H9 (cell line): Measurements from ENCODE around the gene MLIP. TPM values are rescaled to one million over a fixed set of nuclear protein-coding genes. Genes with fewer than 3 reads are reported as not detected.

Experiments
- DNase-seq: peaks from one replicate; pipeline ENCODE4 v3.0.0-alpha.2; 2017
- H2AFZ ChIP-seq: one replicate; pipeline ENCODE4 v1.6.1; 2013; ENCODE audit warnings: mild to moderate bottlenecking, low read length, control low read depth, moderate library complexity
- H2AK5ac ChIP-seq: 2 replicates; pipeline ENCODE4 v1.6.1; 2013; ENCODE audit warnings: low read length, control low read depth, mixed read lengths; ENCODE audit not compliant: insufficient read length
- H2BK120ac ChIP-seq: one replicate; pipeline ENCODE4 v1.6.1; 2013; ENCODE audit warnings: low read depth, mild to moderate bottlenecking, low read length, control low read depth, inconsistent platforms; ENCODE audit not compliant: poor library complexity, severe bottlenecking
- H2BK12ac ChIP-seq: 2 replicates; pipeline ENCODE4 v1.6.1; 2013; ENCODE audit warnings: low read length, control low read depth, mixed read lengths, low read depth; ENCODE audit not compliant: insufficient read length
- H2BK15ac ChIP-seq: 2 replicates; pipeline ENCODE4 v1.6.1; 2013; ENCODE audit warnings: low read depth, low read length, control low read depth
- H2BK20ac ChIP-seq: one replicate; pipeline ENCODE4 v1.6.1; 2013; ENCODE audit warnings: low read depth, mild to moderate bottlenecking, low read length, control low read depth, inconsistent platforms; ENCODE audit not compliant: poor library complexity, severe bottlenecking
- H2BK5ac ChIP-seq: 2 replicates; pipeline ENCODE4 v1.6.1; 2013; ENCODE audit warnings: low read length, control low read depth, mixed read lengths; ENCODE audit not compliant: insufficient read length
- H3K14ac ChIP-seq: 2 replicates; pipeline ENCODE4 v1.6.1; 2013; ENCODE audit warnings: low read length, control low read depth; ENCODE audit not compliant: insufficient read depth
- H3K18ac ChIP-seq: 2 replicates; pipeline ENCODE4 v1.6.1; 2013; ENCODE audit warnings: low read depth, mild to moderate bottlenecking, mixed read lengths, low read length, control low read depth; ENCODE audit not compliant: insufficient read length
- H3K23ac ChIP-seq: 2 replicates; pipeline ENCODE4 v1.6.1; 2013; ENCODE audit warnings: low read length, control low read depth, mixed read lengths, low read depth; ENCODE audit not compliant: insufficient read length
- H3K23me2 ChIP-seq: 2 replicates; pipeline ENCODE4 v1.6.1; 2013; ENCODE audit warnings: low read depth, mild to moderate bottlenecking, mixed read lengths, low read length, control low read depth; ENCODE audit not compliant: insufficient read length, poor library complexity, severe bottlenecking
- H3K27ac ChIP-seq: 2 replicates; pipeline ENCODE4 v1.5.1; 2013; ENCODE audit warnings: low read length, control low read depth, mixed read lengths, low read depth; ENCODE audit not compliant: insufficient read length
- H3K27me3 ChIP-seq: 2 replicates; pipeline ENCODE4 v1.6.1; 2013; ENCODE audit warnings: low read length, control low read depth, inconsistent platforms; ENCODE audit not compliant: insufficient read depth
- H3K4ac ChIP-seq: 2 replicates; pipeline ENCODE4 v1.6.1; 2013; ENCODE audit warnings: low read depth, mild to moderate bottlenecking, control low read depth, inconsistent platforms, low read length, moderate library complexity
- H3K4me1 ChIP-seq: 2 replicates; pipeline ENCODE4 v1.6.1; 2013; ENCODE audit warnings: low read length, control low read depth, inconsistent platforms; ENCODE audit not compliant: insufficient read depth
- H3K4me2 ChIP-seq: 2 replicates; pipeline ENCODE4 v1.6.1; 2013; ENCODE audit warnings: low read length, control low read depth, mixed read lengths; ENCODE audit not compliant: insufficient read length, insufficient read depth
- H3K56ac ChIP-seq: 2 replicates; pipeline ENCODE4 v1.6.1; 2013; ENCODE audit warnings: low read depth, mild to moderate bottlenecking, mixed read lengths, low read length, control low read depth; ENCODE audit not compliant: insufficient read length
- H3K79me1 ChIP-seq: 2 replicates; pipeline ENCODE4 v1.6.1; 2013; ENCODE audit warnings: low read depth, mild to moderate bottlenecking, moderate library complexity, low read length, control low read depth, inconsistent platforms; ENCODE audit not compliant: insufficient read depth, poor library complexity, severe bottlenecking
- H3K79me2 ChIP-seq: 2 replicates; pipeline ENCODE4 v1.6.1; 2013; ENCODE audit warnings: low read length, control low read depth, inconsistent platforms; ENCODE audit not compliant: insufficient read depth
- H3K9ac ChIP-seq: 2 replicates; pipeline ENCODE4 v1.6.1; 2013; ENCODE audit warnings: low read length, control low read depth, mixed read lengths; ENCODE audit not compliant: insufficient read length; ENCODE audit errors: extremely low read depth
- H3K9me3 ChIP-seq: one replicate; pipeline ENCODE4 v1.6.1; 2013; ENCODE audit warnings: low read depth, low read length, inconsistent platforms; ENCODE audit not compliant: control insufficient read depth
- H3T11ph ChIP-seq: one replicate; pipeline ENCODE4 v1.6.1; 2013; ENCODE audit warnings: mild to moderate bottlenecking, low read length, control low read depth, inconsistent platforms
- H4K20me1 ChIP-seq: one replicate; pipeline ENCODE4 v1.6.1; 2013; ENCODE audit not compliant: control insufficient read depth, insufficient read length, insufficient read depth
- H4K5ac ChIP-seq: 2 replicates; pipeline ENCODE4 v1.6.1; 2013; ENCODE audit warnings: low read depth, mild to moderate bottlenecking, mixed read lengths, low read length, control low read depth; ENCODE audit not compliant: insufficient read length
- H4K8ac ChIP-seq: replicated peaks from 2 replicates; pipeline ENCODE4 v1.6.1; 2013; ENCODE audit warnings: low read length, control low read depth, mixed read lengths, low read depth; ENCODE audit not compliant: insufficient read length
- H4K91ac ChIP-seq: 2 replicates; pipeline ENCODE4 v1.6.1; 2013; ENCODE audit warnings: low read depth, mild to moderate bottlenecking, moderate library complexity, mixed read lengths, low read length, control low read depth; ENCODE audit not compliant: insufficient read length
- H3K27ac Mint-ChIP-seq, 3 experiments: 2 replicates in 2 of 3; 3 replicates in 1 of 3; pipeline ENCODE4 v1.8.0; 2020 to 2021; ENCODE audit warnings: mixed read lengths in 3 of 3, mild to moderate bottlenecking in 1 of 3, moderate library complexity in 1 of 3
- H3K27me3 Mint-ChIP-seq: 2 replicates; pipeline ENCODE4 v1.8.0; 2021; ENCODE audit warnings: low read depth, mild to moderate bottlenecking, moderate library complexity, mixed read lengths
- H3K36me3 Mint-ChIP-seq, 3 experiments: 2 replicates in 2 of 3; 3 replicates in 1 of 3; pipeline ENCODE4 v1.8.0; 2020 to 2021; ENCODE audit warnings: low read depth in 3 of 3, mixed read lengths in 3 of 3; ENCODE audit not compliant: insufficient read depth in 1 of 3
- H3K4me1 Mint-ChIP-seq, 2 experiments: 2 replicates each; pipeline ENCODE4 v1.8.0; 2020; ENCODE audit warnings: mixed read lengths in 2 of 2
- H3K4me3 Mint-ChIP-seq, 2 experiments: 2 replicates in 1 of 2; 3 replicates in 1 of 2; pipeline ENCODE4 v1.8.0; 2020 to 2021; ENCODE audit warnings: mild to moderate bottlenecking in 2 of 2, mixed read lengths in 2 of 2, moderate library complexity in 1 of 2
- H3K9me3 Mint-ChIP-seq, 2 experiments: 2 replicates in 1 of 2; 3 replicates in 1 of 2; pipeline ENCODE4 v1.8.0; 2020; ENCODE audit warnings: mild to moderate bottlenecking in 2 of 2, mixed read lengths in 2 of 2, moderate library complexity in 1 of 2
- total RNA-seq: library from RNA; stranded (reverse); gene quantifications from 2 replicates; pipeline ENCODE4 v1.2.1, GENCODE V29; 2021
- TF ChIP-seq, protein P1 (sequence below): fragments of 200-600 bp; sonication (generic); conservative IDR thresholded peaks from 3 replicates; pipeline ENCODE4 v1.8.0; 2021; ENCODE audit warnings: antibody characterized with exemption, mild to moderate bottlenecking

Gene MLIP
- total RNA-seq, 1 experiment from 2014 or later, result not detected

DNA sequence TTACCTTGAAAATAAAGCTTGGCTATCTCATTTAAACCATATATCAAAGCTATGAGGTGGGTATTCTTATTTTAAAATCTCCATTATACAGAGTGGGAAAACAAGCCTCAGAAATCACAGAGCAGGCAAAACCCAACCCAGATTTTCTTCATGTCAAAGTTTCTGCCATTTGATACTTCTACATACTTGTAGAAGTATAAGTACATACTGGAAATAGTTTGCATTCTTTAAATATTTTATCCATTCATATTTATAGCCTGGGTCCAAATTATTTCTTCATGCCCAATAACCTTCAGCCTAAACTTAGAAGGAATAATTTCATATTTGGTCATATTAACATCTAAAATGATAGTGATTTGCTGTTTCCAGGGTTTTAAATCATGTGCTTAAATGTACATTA is 61.8 kb downstream of the MLIP start:
- peaks cover 0 to 9% (median 7%) of the 10 kb centered on the region in 3 experiments; a peak in 4 of 7 replicates for H3K36me3 Mint-ChIP-seq
- H4K8ac ChIP-seq, result no peak overlapping the region
- H3K4me1 ChIP-seq, result no peaks in the 10 kb centered on the region
- no peak overlapping the region for H4K5ac ChIP-seq
- peaks cover 7 to 10% of the 10 kb centered on the region in 2 experiments; a peak in 3 of 5 replicates for H3K9me3 Mint-ChIP-seq
- no peaks in the 10 kb centered on the region for H3K23me2 ChIP-seq
- no peak overlapping the region for H2BK5ac ChIP-seq
- no peak overlapping the region for H3K27ac Mint-ChIP-seq
- H2BK15ac ChIP-seq, result no peak overlapping the region
- no peak overlapping the region for H3K9ac ChIP-seq
- no peaks in the 10 kb centered on the region for H3K79me2 ChIP-seq
- no peaks in the 10 kb centered on the region for H3K79me1 ChIP-seq
- H3K4me3 Mint-ChIP-seq, result no peak overlapping the region
- H3K27me3 ChIP-seq, result no peaks in the 10 kb centered on the region
- no peak overlapping the region for H4K91ac ChIP-seq
- no peak overlapping the region for H3K27ac ChIP-seq
- H2BK20ac ChIP-seq, result no peak overlapping the region
- H2AFZ ChIP-seq, result no peak overlapping the region
- no peak overlapping the region for H2AK5ac ChIP-seq
- H4K20me1 ChIP-seq, result no peaks in the 10 kb centered on the region
- H3T11ph ChIP-seq, result no peak overlapping the region
- H3K4ac ChIP-seq, result no peak overlapping the region
- TF ChIP-seq, protein P1, sequence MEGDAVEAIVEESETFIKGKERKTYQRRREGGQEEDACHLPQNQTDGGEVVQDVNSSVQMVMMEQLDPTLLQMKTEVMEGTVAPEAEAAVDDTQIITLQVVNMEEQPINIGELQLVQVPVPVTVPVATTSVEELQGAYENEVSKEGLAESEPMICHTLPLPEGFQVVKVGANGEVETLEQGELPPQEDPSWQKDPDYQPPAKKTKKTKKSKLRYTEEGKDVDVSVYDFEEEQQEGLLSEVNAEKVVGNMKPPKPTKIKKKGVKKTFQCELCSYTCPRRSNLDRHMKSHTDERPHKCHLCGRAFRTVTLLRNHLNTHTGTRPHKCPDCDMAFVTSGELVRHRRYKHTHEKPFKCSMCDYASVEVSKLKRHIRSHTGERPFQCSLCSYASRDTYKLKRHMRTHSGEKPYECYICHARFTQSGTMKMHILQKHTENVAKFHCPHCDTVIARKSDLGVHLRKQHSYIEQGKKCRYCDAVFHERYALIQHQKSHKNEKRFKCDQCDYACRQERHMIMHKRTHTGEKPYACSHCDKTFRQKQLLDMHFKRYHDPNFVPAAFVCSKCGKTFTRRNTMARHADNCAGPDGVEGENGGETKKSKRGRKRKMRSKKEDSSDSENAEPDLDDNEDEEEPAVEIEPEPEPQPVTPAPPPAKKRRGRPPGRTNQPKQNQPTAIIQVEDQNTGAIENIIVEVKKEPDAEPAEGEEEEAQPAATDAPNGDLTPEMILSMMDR, result no peak
- no peak overlapping the region for H3K14ac ChIP-seq
- no peak overlapping the region for H2BK120ac ChIP-seq
- no peak overlapping the region for H3K23ac ChIP-seq
- H3K4me1 Mint-ChIP-seq, result no peaks in the 10 kb centered on the region
- no peak overlapping the region for H3K18ac ChIP-seq
- H2BK12ac ChIP-seq, result no peak overlapping the region
- no peak overlapping the region for H3K4me2 ChIP-seq
- H3K56ac ChIP-seq, result no peak overlapping the region
- H3K27me3 Mint-ChIP-seq, result no peaks in the 10 kb centered on the region
- no peaks in the 10 kb centered on the region for H3K9me3 ChIP-seq
- DNase-seq, result no peak
